OCI-LY3 (cell line): Measurements from ENCODE around the gene EYS.

Source experiments
- CTCF ChIP-seq: fragments of 200-600, 300-600 bp; sonication (generic); IDR thresholded peaks from 2 replicates; pipeline ENCODE4 v1.5.1; 2014; ENCODE audit warnings: antibody characterized with exemption, low read length, low read depth
- EZH2phosphoT487 ChIP-seq: fragments of 200-600 bp; shearing (Covaris generic); IDR thresholded peaks from 2 replicates; pipeline ENCODE4 v1.6.1; 2018; ENCODE audit warnings: antibody characterized with exemption, mixed run types, low read depth

- TF ChIP-seq CTCF = no peak
- TF ChIP-seq EZH2phosphoT487 = no peak
Measured at GRCh38 chr6:65295812-65296211, 411.2 kb downstream of the EYS start.
